Muscle layer of colon (tissue), 2 donors: ENCODE results near the gene CSAD.
"Not testable (repeated sequence)": the region's sequence is repeated elsewhere in the genome, so short reads cannot be mapped to it uniquely, and the experiment has no call there.

ENCODE experiments used
- H3K27ac ChIP-seq: one replicate; pipeline ENCODE4 v1.7.0; 2013; ENCODE audit warnings: low read depth, mild to moderate bottlenecking, low read length, moderate library complexity
- H3K27me3 ChIP-seq, 2 donors: one replicate each; pipeline ENCODE4 v1.7.0; 2013; ENCODE audit warnings: low read length in 2 of 2, mild to moderate bottlenecking in 2 of 2; ENCODE audit not compliant: insufficient read depth in 2 of 2, control insufficient read depth in 1 of 2
- H3K36me3 ChIP-seq: one replicate; pipeline ENCODE4 v1.7.0; 2013; ENCODE audit warnings: mild to moderate bottlenecking, low read length; ENCODE audit not compliant: insufficient read depth
- H3K4me1 ChIP-seq: one replicate; pipeline ENCODE4 v1.7.0; 2013; ENCODE audit warnings: mild to moderate bottlenecking, low read length; ENCODE audit not compliant: insufficient read depth
- H3K4me3 ChIP-seq, 2 donors: one replicate each; pipeline ENCODE4 v1.7.0; 2013; ENCODE audit warnings: low read length in 2 of 2, low read depth in 1 of 2, mild to moderate bottlenecking in 1 of 2, moderate library complexity in 1 of 2
- H3K9ac ChIP-seq: one replicate; pipeline ENCODE4 v1.7.0; 2013; ENCODE audit warnings: low read length
- H3K9me3 ChIP-seq: one replicate; pipeline ENCODE4 v1.7.0; 2013; ENCODE audit warnings: mild to moderate bottlenecking, low read length
- donor health status: abdominal sarcoma.
- donor health status: Adenocarcinoma of cecum.

The CSAD gene

GRCh38 chr12:53170876-53171724, 9.6 kb downstream of the CSAD start:
- Histone ChIP-seq H3K36me3 (peaks cover 26% of the 10 kb centered on the region), H3K27me3 (no peaks in the 10 kb centered on the region), H3K9ac (no peak overlapping the region), H3K4me3 (no peak overlapping the region), H3K4me1 (peaks cover 12% of the 10 kb centered on the region), H3K27ac (no peak overlapping the region), H3K9me3 (no peaks in the 10 kb centered on the region)

DNA sequence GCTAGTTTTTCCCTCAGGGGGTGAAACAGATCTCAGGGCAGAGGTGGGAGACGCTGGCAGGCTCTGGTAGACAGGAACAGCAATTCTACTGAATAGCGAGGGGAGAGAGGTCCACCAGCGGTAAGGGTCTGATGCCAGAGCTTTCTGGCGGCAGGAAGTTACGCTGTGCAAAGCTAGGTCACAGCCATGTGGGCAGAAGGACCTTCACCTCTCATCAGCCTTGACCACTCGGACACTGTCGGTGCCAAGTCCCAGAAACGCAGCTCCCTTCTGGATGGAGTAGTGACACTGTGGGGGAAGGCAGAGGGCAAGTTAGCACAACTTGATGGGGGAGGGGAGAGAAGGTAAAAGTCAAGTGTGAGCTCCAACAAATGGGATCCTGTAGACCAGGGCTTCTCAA, 10.5 kb downstream of the CSAD start:
- Histone ChIP-seq H3K36me3 (peaks cover 26% of the 10 kb centered on the region), H3K4me3 (no peak overlapping the region), H3K27ac (no peak overlapping the region), H3K9me3 (no peaks in the 10 kb centered on the region), H3K9ac (no peak overlapping the region), H3K27me3 (no peaks in the 10 kb centered on the region), H3K4me1 (peaks cover 12% of the 10 kb centered on the region)

DNA sequence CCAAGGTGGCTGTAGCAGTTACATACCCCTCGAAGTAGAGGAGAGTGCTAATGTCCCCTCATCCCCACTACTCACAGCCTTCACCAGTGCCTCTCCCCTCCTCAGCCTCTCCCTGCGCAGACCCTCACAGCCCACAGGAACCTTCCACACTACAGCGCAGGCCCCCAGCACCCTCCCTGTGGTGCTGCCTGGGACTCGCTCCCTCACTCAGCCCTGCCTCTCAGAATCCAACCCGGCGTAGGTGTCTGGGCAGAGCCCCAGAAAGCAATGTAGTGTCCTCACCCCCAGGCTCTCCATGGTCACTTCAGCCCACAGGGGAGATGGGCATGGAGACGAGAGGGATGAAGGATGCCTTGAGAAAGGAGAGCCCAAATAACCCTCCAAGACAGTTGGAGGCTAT, 11.1 kb downstream of the CSAD start:
- no peak overlapping the region for H3K27ac ChIP-seq
- H3K9ac ChIP-seq = no peak overlapping the region
- peaks cover 12% of the 10 kb centered on the region for H3K4me1 ChIP-seq
- no peaks in the 10 kb centered on the region for H3K9me3 ChIP-seq
- H3K36me3 ChIP-seq = peaks cover 26% of the 10 kb centered on the region
- no peaks in the 10 kb centered on the region for H3K27me3 ChIP-seq
- no peak overlapping the region for H3K4me3 ChIP-seq

GRCh38 chr12:53166837-53167236, 13.9 kb downstream of the CSAD start:
- no peak overlapping the region for H3K9ac ChIP-seq
- H3K27ac ChIP-seq = no peak overlapping the region
- H3K4me3 ChIP-seq = no peak overlapping the region
- no peaks in the 10 kb centered on the region for H3K27me3 ChIP-seq
- H3K36me3 ChIP-seq = peaks cover 26% of the 10 kb centered on the region
- H3K4me1 ChIP-seq = peaks cover 8% of the 10 kb centered on the region
- H3K9me3 ChIP-seq = no peaks in the 10 kb centered on the region

- H3K9ac ChIP-seq, H3K9me3 ChIP-seq, H3K27ac ChIP-seq, H3K4me1 ChIP-seq, H3K4me3 ChIP-seq, H3K27me3 ChIP-seq: not testable (repeated sequence)
- peaks cover 19% of the 10 kb centered on the region for H3K36me3 ChIP-seq
Measured at GRCh38 chr12:53163008-53163407, 17.7 kb downstream of the CSAD start.

GRCh38 chr12:53161119-53161911, 19.4 kb downstream of the CSAD start:
- H3K9me3 ChIP-seq = no peaks in the 10 kb centered on the region
- H3K27me3 ChIP-seq = no peaks in the 10 kb centered on the region
- H3K4me1 ChIP-seq = peaks cover 7% of the 10 kb centered on the region
- H3K27ac ChIP-seq = no peak overlapping the region
- H3K9ac ChIP-seq = no peak overlapping the region
- no peak overlapping the region for H3K4me3 ChIP-seq
- peaks cover 9% of the 10 kb centered on the region for H3K36me3 ChIP-seq

DNA sequence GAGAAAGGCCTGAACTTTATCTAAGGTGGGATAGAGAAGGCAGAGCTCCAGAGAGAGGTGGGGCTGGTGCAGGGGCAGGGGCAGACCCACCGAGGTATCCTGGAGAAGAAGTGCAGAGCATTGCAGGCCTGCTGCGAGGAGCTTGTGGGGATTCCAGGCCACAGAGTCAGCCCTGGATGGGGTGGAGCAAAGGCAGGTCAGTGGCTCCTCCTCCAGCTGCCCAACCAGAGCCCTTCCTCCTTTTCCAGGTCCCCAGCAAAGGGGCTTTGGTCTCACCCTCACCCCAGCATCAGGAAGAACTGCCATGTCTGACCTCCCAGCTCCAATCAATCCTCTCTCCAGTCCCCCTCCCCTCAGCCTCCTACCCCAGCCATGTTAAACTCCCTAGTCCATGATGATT, 20.1 kb downstream of the CSAD start:
- H3K4me1 ChIP-seq = peaks cover 7% of the 10 kb centered on the region
- no peak overlapping the region for H3K9ac ChIP-seq

GRCh38 chr12:53160000-53160399, 20.7 kb downstream of the CSAD start:
- Histone ChIP-seq H3K4me3 (no peak overlapping the region), H3K4me1 (peaks cover 7% of the 10 kb centered on the region), H3K27ac (no peak overlapping the region)

More for the DNA sequence above, 20.1 kb downstream of the CSAD start:
- no peak overlapping the region for H3K27ac ChIP-seq
- peaks cover 9% of the 10 kb centered on the region for H3K36me3 ChIP-seq
- H3K27me3 ChIP-seq = no peaks in the 10 kb centered on the region
- H3K4me3 ChIP-seq = no peak overlapping the region
- no peaks in the 10 kb centered on the region for H3K9me3 ChIP-seq

DNA sequence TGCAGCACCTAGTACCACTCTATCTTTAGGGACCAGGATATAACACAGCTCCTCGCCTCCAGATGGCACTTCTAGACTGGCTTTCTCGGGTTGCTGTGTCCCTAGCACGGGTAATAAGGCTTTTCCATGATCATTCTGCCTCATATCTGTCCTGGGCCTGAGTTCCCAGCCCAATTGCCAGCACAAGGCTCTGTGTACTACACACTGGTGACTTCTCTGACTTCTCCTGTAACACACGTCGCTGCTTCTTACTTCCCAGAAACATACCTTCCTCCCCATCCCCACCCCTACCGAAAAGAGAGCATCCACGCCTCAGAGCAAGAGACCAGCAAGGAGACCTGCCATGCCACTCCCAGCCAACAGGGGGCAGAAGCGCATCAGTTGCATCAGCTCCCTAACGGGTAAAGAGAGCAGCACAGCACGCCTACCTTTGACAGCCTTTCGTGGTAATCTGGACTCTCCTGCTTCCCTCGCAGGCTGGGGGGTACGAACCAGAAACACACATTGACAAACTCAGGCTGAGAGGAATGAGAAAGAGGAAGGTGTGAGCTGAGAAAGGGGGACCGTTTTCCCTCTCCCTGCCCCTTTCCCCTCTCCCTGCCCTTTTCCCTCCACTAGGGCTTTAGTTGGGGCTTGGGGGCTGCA, 21.4 kb downstream of the CSAD start:
- Histone ChIP-seq H3K9ac (no peak overlapping the region), H3K9me3 (no peaks in the 10 kb centered on the region), H3K4me3 (no peak overlapping the region), H3K36me3 (peaks cover 9% of the 10 kb centered on the region), H3K27ac (no peak overlapping the region), H3K4me1 (peaks cover 7% of the 10 kb centered on the region), H3K27me3 (no peaks in the 10 kb centered on the region)

More at GRCh38 chr12:53160000-53160399, 20.7 kb downstream of the CSAD start:
- H3K27me3 ChIP-seq = no peaks in the 10 kb centered on the region
- H3K36me3 ChIP-seq = peaks cover 9% of the 10 kb centered on the region
- H3K9me3 ChIP-seq = no peaks in the 10 kb centered on the region
- no peak overlapping the region for H3K9ac ChIP-seq

GRCh38 chr12:53152390-53152789, 28.3 kb downstream of the CSAD start:
- Histone ChIP-seq H3K9me3 (no peaks in the 10 kb centered on the region), H3K27me3 (no peaks in the 10 kb centered on the region), H3K4me3 (no peak overlapping the region), H3K4me1 (no peaks in the 10 kb centered on the region), H3K36me3 (no peaks in the 10 kb centered on the region), H3K9ac (no peak overlapping the region), H3K27ac (no peak overlapping the region)

DNA sequence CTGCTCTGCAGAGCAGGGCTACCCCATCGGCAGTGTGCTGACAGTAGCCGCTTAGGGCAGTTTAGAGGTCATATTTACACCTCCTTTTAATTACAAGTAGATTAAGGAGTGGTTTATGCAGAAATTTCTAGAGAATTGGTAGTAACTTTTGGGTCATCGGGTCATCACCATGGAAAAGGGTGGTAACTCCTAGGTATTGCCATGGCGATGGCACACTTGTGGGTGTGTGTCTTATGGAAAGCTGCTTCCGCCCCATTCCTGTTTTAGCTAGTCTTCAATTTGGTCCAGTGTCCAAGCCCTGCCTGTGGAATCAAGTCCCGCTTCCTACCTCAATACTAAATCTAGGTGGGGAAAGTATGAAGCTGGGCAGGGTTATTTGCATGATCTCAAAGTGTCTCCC, 29.7 kb downstream of the CSAD start:
- no peaks in the 10 kb centered on the region for H3K9me3 ChIP-seq
- H3K9ac ChIP-seq = no peak overlapping the region
- no peaks in the 10 kb centered on the region for H3K36me3 ChIP-seq
- H3K4me3 ChIP-seq = no peak overlapping the region
- H3K4me1 ChIP-seq = no peaks in the 10 kb centered on the region
- no peak overlapping the region for H3K27ac ChIP-seq
- H3K27me3 ChIP-seq = no peaks in the 10 kb centered on the region
